Ovary (tissue), 3 donors: ENCODE measurements around the gene CEP85.

Source experiments
- EP300 ChIP-seq: sonication (generic); formaldehyde crosslinking; IDR thresholded peaks from one replicate; pipeline ENCODE4 v1.6.1; 2017; ENCODE audit warnings: antibody characterized with exemption
- POLR2A ChIP-seq: fragments of 450-650 bp; IDR thresholded peaks from one replicate; pipeline ENCODE4 v1.6.1; 2017; ENCODE audit warnings: antibody characterized with exemption, mild to moderate bottlenecking, moderate library complexity
- TF ChIP-seq, protein P1 (sequence below), 3 donors: fragments of 450-650 bp in 2 of 3; fragments of 200-600 bp in 1 of 3; IDR thresholded peaks; one replicate each; pipeline versions ENCODE4 v1.5.1 to v1.8.0; 2016 to 2022; ENCODE audit warnings: antibody characterized with exemption in 3 of 3, mild to moderate bottlenecking in 1 of 3
- donor health status: DM: no; HTN: no; CAD: no.

- TF ChIP-seq POLR2A (no peak), EP300 (no peak)
- TF ChIP-seq, protein P1, sequence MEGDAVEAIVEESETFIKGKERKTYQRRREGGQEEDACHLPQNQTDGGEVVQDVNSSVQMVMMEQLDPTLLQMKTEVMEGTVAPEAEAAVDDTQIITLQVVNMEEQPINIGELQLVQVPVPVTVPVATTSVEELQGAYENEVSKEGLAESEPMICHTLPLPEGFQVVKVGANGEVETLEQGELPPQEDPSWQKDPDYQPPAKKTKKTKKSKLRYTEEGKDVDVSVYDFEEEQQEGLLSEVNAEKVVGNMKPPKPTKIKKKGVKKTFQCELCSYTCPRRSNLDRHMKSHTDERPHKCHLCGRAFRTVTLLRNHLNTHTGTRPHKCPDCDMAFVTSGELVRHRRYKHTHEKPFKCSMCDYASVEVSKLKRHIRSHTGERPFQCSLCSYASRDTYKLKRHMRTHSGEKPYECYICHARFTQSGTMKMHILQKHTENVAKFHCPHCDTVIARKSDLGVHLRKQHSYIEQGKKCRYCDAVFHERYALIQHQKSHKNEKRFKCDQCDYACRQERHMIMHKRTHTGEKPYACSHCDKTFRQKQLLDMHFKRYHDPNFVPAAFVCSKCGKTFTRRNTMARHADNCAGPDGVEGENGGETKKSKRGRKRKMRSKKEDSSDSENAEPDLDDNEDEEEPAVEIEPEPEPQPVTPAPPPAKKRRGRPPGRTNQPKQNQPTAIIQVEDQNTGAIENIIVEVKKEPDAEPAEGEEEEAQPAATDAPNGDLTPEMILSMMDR (IDR thresholded peaks at IDR 0.05) = no peak
Measured at GRCh38 chr1:26297057-26297790, 63.2 kb downstream of the CEP85 start.
